GM21786 (cell line): ENCODE measurements around the gene CYB5RL.
"Not testable (repeated sequence)": the region's sequence is repeated elsewhere in the genome, so short reads cannot be mapped to it uniquely, and the experiment has no call there.

Experiments
- ATAC-seq: cut with Tn5 transposase; IDR thresholded peaks from one replicate; pipeline ENCODE4 v1.9.1; 2021; ENCODE audit not compliant: unreplicated experiment

The CYB5RL gene

DNA sequence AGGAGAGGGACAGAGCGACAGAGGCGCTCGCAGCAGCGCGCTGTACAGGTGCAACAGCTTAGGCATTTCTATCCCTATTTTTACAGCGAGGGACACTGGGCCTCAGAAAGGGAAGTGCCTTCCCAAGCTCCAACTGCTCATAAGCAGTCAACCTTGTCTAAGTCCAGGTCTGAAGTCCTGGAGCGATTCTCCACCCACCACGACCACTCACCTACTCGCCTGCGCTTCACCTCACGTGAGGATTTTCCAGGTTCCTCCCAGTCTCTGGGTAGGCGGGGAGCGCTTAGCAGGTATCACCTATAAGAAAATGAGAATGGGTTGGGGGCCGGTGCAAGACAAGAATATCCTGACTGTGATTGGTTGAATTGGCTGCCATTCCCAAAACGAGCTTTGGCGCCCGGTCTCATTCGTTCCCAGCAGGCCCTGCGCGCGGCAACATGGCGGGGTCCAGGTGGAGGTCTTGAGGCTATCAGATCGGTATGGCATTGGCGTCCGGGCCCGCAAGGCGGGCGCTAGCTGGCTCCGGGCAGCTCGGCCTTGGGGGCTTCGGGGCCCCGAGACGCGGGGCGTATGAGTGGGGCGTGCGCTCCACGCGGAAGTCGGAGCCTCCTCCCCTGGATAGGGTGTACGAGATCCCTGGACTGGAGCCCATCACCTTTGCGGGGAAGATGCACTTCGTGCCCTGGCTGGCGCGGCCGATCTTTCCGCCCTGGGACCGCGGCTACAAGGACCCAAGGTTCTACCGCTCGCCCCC lies at the start of gene CYB5RL, which contains the start of gene MRPL37:
TSS of gene CYB5RL (minus strand) at position 266 of the 754 bp plus-strand sequence. CDS start 4,414 bp downstream, outside the sequence.
TSS of gene MRPL37 (plus strand) at position 403 of the 754 bp plus-strand sequence. CDS start at position 480, 77 bp downstream.
- peak; percentile 98 for ATAC-seq

DNA sequence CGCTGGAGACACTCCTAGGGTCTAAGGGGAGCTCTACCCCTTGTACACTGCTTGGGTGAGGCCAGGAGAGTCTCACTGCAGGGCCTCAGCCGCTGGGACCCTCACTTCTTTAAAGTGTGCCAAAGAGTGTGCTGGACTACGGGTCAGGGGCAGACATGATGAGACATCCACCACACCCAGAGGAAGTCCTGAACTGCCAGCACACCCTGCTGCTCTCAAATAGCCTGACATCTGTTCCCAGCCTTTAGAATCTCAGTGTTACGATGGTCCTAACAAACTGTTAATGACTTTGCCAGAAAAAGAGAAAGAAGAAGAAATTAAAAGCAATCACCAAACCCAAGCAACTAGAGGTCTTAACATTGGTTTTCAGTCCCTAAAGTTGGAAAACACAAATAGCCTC lies 49.1 kb upstream of the CYB5RL start:
- no peak for ATAC-seq

- ATAC-seq: no peak
Measured at GRCh38 chr1:54247863-54248515, 48.2 kb upstream of the CYB5RL start.

GRCh38 chr1:54246116-54246721 lies 46.4 kb upstream of the CYB5RL start:
- ATAC-seq: no peak

DNA sequence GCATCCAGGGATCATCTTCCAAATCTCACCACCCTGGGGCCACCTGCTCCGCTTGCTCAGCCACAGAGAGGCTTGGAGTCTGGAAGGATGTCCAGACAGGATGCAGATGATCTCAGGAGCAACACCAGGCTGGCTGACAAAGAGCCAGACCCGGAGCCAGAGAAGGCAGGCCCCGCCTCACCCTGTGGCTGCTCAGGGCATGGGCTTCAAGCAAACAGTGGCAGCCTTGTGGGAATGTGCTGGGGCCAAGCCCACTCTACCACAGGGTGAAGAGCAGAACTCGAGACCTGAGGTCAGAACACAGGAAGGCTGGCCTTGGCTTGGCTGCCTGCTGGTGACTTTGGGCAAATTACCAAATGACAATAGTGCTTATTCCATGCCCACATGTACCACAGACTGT lies 45.7 kb upstream of the CYB5RL start:
- ATAC-seq: no peak

DNA sequence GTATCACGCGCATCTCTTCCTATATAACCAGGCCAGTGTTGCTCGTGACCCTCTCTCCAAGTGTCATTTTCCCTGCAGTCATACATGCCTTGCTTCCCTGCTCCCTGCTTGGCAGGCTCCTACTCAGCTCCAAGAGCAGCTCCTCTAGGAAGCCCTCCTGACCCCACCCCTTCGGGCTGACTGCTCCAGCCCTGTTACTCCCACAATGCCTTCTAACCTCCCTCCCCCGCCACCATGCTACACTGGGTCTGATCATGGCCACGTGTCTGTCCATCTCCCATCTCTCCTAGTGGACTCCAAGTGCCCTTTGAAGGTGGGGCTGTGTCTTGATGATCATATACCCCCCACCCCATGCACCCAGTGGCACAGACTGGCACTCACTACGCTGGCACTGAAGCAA lies 44.8 kb upstream of the CYB5RL start:
- ATAC-seq: no peak

GRCh38 chr1:54243022-54243421 lies 43.2 kb upstream of the CYB5RL start:
- no peak for ATAC-seq

- no peak for ATAC-seq
Measured at GRCh38 chr1:54241364-54241763, 41.5 kb upstream of the CYB5RL start.

DNA sequence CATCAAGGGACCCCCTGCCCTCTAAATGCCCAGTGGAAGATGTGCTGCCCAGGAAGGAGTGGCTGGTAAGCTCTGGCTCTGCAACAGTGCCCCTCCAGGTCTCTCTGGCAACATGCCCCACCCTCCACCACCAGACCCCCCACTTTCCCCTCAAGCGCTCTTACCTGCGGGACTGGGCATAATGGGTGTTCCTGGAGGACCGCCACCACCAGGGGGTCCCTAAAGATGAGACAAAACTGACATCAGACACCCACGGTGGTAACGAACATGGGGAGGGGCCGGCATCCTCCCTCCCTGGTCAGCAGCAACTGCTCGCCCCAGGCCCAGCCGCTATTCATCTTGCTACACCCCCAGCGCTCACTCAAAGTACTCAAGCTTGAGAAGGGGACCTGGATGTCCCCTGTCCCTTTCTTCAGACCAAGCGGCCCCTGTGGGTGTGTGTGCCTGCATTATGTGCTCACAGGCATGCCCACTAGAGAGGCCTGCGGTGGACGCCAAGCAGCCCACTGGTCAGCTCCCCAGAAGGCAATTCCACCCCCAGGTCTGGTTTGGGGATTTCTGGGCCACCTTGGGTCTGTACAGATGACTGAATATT lies 41.0 kb upstream of the CYB5RL start:
- ATAC-seq: no peak

DNA sequence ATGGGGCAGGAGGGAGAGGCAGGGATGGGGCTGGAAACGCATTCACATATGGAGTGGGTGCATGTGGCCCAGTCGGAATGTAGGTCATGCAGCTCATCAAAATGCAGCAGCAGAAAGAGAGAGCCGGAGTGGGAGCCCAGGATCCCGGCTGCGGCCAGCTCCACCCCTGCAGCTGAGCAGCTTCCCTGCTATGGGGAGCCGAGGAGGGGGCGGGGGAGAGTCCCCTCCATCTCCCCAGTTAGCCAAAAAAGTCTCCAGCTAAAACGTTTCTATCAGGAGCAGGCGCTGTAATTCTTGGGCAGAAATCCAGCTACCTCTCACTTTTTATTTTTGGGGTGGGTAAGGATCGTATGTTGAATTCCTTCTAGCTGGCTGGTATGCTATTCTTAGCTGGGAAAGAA lies 39.8 kb upstream of the CYB5RL start:
- ATAC-seq: no peak

DNA sequence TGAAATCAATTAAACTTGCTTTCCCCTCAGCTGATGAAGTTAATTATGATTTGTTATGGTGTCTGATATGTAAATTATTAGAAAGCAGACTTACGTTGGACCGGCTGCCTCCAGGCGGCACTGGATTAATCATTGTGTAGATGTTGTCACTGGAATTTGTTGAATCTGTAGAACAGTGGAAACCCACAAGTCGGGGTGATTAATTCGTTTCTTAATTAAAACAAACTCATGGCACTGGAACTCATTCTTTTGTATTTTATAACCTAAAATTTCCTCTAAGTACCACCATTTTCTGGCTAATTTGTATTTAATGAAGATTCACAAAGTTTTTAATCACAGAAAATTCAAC lies 39.2 kb upstream of the CYB5RL start:
- ATAC-seq: no peak

GRCh38 chr1:54238353-54239034 lies 38.7 kb upstream of the CYB5RL start:
- ATAC-seq: no peak

DNA sequence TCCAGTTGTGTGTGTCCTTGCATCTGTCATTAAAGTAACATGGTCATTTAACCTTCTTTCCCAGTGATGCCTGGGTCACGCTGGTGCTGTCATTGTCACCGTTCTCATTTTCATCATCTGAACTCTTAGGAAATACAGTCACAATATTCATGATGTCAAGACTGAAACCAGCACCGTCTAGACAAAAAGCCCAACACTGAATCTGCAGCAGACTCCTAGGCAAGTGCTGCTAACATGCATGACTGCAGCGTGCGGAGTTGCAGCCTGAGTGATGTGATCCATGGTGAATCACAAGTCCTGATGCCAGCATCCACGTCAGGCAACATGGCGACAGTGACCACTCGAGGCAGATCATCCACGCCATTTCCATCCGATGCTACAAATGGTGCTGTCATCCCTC lies 37.8 kb upstream of the CYB5RL start:
- ATAC-seq: no peak

DNA sequence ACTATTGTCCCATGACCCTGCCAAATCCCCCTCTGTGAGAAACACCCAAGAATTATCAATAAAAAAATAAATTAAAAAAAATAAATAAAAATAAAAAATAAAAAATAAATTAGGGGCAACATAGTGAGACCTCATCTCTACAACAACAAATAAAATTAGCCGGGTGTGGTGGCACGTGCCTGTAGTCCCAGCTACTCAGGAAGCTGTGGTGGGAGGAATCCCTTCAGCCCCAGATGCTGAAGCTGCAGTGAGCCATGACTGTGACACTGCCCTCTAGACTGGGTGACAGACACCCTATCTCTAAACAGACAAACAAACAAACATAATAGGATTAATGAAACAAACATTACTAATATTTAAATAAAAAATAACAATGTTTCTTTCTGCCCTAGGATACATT lies 34.5 kb upstream of the CYB5RL start:
- no peak for ATAC-seq

DNA sequence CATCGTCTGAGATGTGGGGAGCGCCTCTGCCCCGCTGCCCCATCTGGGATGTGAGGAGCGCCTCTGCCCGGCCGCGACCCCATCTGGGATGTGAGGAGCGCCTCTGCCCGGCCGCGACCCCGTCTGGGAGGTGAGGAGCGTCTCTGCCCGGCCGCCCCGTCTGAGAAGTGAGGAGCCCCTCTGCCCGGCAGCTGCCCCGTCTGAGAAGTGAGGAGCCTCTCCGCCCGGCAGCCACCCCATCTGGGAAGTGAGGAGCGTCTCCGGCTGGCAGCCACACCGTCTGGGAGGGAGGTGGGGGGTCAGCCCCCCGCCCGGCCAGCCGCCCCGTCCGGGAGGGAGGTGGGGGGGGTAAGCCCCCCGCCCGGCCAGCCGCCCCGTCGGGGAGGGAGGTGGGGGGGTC lies 33.4 kb upstream of the CYB5RL start:
- ATAC-seq: not testable (repeated sequence)

DNA sequence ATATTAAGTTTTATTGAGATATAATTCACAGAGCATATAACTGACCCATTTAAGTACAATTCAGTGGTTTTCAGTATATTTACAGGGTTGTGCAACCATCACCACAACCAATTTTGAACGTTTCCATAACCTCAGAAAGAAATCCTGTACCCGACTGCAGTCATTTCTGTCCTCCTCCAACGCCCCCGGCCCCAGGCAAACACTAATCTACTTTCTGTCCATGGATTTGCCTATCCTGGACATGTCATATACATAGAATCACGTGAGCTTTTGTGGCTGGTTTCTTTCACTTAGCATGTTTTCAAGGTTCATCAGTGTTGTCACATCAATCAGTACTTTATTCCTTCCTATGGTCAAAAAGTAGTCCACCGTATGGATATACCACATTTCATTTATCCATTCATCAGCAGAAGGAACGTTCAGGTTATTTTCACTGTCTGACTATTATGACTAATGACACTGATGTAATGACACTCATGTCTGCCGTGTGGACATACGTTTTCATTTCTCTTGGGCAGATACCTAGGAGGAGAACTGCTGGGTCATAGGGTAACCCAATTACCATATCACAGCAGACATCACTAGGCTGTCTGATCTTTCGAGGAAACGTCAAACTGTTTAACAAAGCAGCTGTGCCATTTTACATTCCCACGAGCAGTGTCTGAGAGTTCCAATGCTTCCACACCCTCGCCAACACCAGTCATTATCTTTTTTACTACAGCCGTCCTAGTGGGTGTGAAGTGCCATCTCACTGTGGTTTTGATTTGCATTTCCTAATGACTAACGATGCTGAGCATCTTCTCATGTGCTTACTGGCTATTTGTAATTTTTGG lies 30.9 kb upstream of the CYB5RL start:
- no peak for ATAC-seq

DNA sequence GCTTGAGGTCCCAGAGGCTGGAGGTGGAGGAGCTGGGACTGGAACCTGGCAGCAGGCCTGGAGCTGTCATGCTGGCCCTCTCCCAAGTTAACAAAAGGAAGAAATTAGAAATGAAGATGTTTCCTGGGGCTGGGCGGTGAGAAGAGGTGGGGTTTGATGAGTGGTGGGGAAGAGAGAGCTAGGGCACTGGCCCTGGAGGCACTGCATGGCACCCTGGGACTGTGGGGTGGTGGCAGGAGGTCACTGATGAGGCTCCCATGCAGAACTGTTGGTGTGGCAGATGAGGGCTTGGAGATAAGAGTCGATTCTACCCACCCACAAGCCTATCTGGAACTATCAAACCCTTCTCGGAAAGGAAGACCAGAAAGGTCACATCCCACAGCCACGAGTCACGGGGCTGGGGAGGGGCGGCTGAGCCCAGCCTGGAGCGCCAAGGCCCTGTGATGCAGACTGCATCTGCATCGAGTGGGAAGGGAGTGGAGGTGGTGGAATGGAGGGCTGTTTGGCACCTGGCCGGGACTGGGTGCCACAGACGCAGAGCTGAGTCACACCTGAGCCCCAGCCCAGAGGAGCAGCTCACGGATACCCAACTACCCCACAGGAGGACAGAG lies 29.6 kb upstream of the CYB5RL start:
- ATAC-seq: no peak

GRCh38 chr1:54228638-54229079 lies 28.8 kb upstream of the CYB5RL start:
- no peak for ATAC-seq

GRCh38 chr1:54227891-54228310 lies 28.1 kb upstream of the CYB5RL start:
- no peak for ATAC-seq

DNA sequence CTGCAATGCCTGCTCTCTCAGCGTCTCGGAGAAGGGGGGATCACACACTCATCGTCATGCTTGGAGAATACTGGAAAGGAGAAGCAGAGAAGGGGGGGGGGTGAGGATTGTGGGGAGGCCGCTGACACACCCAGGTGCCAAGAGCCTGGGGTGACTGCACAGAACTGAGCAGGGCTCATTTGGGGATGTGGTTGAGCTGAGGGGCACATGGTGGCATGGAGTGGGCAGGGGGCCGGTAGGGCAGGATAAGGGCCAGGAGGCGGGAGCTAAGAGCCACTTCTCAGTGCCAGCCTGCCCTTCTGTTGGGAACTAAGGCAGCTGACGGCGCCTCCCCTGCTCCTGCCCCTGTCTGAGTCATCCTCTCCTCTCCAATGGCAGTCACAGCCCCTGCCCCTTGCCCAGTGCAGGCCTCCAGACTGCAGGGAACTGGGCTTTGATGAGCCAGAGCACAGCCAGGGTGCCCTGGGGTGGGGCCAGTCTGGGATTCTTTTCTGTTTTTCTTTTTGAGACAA lies 27.3 kb upstream of the CYB5RL start:
- ATAC-seq: no peak
